Raji (cell line): Measurements from ENCODE around the gene CHST3.

Experiments
- POLR2A ChIP-seq: IDR thresholded peaks from 2 replicates; pipeline ENCODE4 v1.6.1; 2011; ENCODE audit warnings: low read depth, low read length, control low read depth; ENCODE audit not compliant: insufficient read depth

CHST3 gene

GRCh38 chr10:71964098-71964742 lies at the start of gene CHST3:
TSS of gene CHST3 (plus strand) at chr10:71964395. CDS start at chr10:72005843, 41,448 bp downstream.
- no peak for TF ChIP-seq POLR2A

GRCh38 chr10:71916827-71917226 lies 47.4 kb upstream of the CHST3 start:
- TF ChIP-seq POLR2A = no peak

- TF ChIP-seq POLR2A = no peak
Observed at GRCh38 chr10:71918992-71919391, 45.2 kb upstream of the CHST3 start.

GRCh38 chr10:71920540-71921323 lies 43.5 kb upstream of the CHST3 start:
- no peak for TF ChIP-seq POLR2A

- no peak for TF ChIP-seq POLR2A
Observed at GRCh38 chr10:71921324-71922027, 42.7 kb upstream of the CHST3 start.

GRCh38 chr10:71923138-71923692 lies 41.0 kb upstream of the CHST3 start:
- TF ChIP-seq POLR2A = no peak

- no peak for TF ChIP-seq POLR2A
Observed at GRCh38 chr10:71924771-71925170, 39.4 kb upstream of the CHST3 start.

GRCh38 chr10:71927159-71927558 lies 37.0 kb upstream of the CHST3 start:
- no peak for TF ChIP-seq POLR2A

GRCh38 chr10:71927776-71928592 lies 36.2 kb upstream of the CHST3 start:
- TF ChIP-seq POLR2A = no peak

- no peak for TF ChIP-seq POLR2A
Observed at GRCh38 chr10:71931295-71931694, 32.9 kb upstream of the CHST3 start.

GRCh38 chr10:71933651-71934050 lies 30.5 kb upstream of the CHST3 start:
- TF ChIP-seq POLR2A = no peak

- no peak for TF ChIP-seq POLR2A
Observed at GRCh38 chr10:71938211-71938610, 26.0 kb upstream of the CHST3 start.

- TF ChIP-seq POLR2A = no peak
Observed at GRCh38 chr10:71939304-71939703, 24.9 kb upstream of the CHST3 start.

GRCh38 chr10:71939861-71940474 lies 24.2 kb upstream of the CHST3 start:
- no peak for TF ChIP-seq POLR2A

GRCh38 chr10:71940752-71941151 lies 23.4 kb upstream of the CHST3 start:
- no peak for TF ChIP-seq POLR2A

GRCh38 chr10:71941318-71941717 lies 22.9 kb upstream of the CHST3 start:
- TF ChIP-seq POLR2A = no peak
